GM12874 (cell line): ENCODE data around the gene GBF1.

Source experiments
- CTCF ChIP-seq: IDR thresholded peaks from 2 replicates; pipeline ENCODE4 v1.5.1; 2011; ENCODE audit warnings: low read depth, mild to moderate bottlenecking, control low read depth, low read length, moderate library complexity; ENCODE audit not compliant: insufficient read depth

GBF1 gene

GRCh38 chr10:102262744-102263370 lies 17.5 kb downstream of the GBF1 start:
- no peak for TF ChIP-seq CTCF

- TF ChIP-seq CTCF: no peak
Observed at GRCh38 chr10:102264371-102264770, 19.0 kb downstream of the GBF1 start.

GRCh38 chr10:102266670-102267069 lies 21.3 kb downstream of the GBF1 start:
- TF ChIP-seq CTCF: no peak

DNA sequence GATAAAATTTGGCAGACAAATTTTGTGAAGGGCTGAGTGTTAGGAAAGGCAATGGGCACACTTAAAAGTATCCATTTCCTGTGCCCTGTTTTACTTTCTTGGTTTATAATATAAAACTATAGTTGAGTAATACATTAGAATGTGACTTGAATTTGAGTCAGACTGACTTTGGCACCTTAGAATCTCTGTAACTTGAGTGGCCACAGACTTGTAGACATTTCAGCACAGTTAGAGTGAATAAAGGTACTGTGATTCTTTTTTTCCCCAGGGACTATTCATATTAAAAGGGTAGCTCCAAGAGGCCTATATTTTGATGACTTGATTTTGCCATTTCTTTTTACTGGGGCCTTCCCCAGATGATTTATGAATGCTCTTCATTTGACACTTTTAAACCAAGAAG lies 22.4 kb downstream of the GBF1 start:
- no peak for TF ChIP-seq CTCF

GRCh38 chr10:102268375-102268888 lies 23.1 kb downstream of the GBF1 start:
- no peak for TF ChIP-seq CTCF

DNA sequence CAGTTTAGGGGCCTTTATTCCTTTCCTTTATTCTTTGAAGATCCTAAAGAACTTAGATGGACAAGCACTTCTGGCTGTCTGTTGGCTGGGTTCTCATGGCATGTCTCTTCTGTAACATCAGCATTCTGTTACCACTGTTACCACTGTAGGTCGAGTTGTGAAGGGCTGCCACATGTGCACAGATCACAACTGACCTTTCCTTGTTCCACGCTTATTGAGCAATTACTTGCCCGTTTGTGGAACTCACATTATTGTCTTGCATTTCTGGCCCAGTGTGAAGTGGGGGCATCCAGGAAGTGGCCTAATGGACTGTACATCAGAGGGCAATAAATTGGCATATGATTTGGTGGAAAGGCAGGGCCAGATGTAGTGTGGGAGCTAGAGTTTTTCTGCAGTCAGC lies 23.7 kb downstream of the GBF1 start:
- no peak for TF ChIP-seq CTCF

GRCh38 chr10:102274062-102274461 lies 28.7 kb downstream of the GBF1 start:
- no peak for TF ChIP-seq CTCF
